Activated T-helper 2 cell treated with anti-CD3 and anti-CD28 coated beads, Interferon-gamma antibody, Interleukin-2, Interleukin-4, amounts not matched to agents 10 μg/mL and 5 μg/mL and 100 μg/mL, durations not matched to agents 14 hours and 24 hours and 36 hours (primary cell): ENCODE results near the gene CDRT4. TPM values are rescaled to one million over a fixed set of nuclear protein-coding genes. Genes with fewer than 3 reads are reported as not detected.
A peak's percentile ranks its signal among the peaks of the same experiment; 100 is the strongest.

Source experiments
- DNase-seq: peaks from one replicate; pipeline ENCODE4 v3.0.0; 2021; ENCODE audit warnings: low spot score
- H3K27ac Mint-ChIP-seq: one replicate; pipeline ENCODE4 v1.8.0; 2021; ENCODE audit warnings: mixed read lengths
- H3K27me3 Mint-ChIP-seq: one replicate; pipeline ENCODE4 v1.8.0; 2021; ENCODE audit warnings: low read depth, mixed read lengths
- H3K36me3 Mint-ChIP-seq: one replicate; pipeline ENCODE4 v1.8.0; 2021; ENCODE audit warnings: low read depth, mixed read lengths
- H3K4me1 Mint-ChIP-seq: one replicate; pipeline ENCODE4 v1.8.0; 2021; ENCODE audit warnings: low read depth, mixed read lengths
- H3K4me3 Mint-ChIP-seq: one replicate; pipeline ENCODE4 v1.8.0; 2021; ENCODE audit warnings: low read depth, mild to moderate bottlenecking, moderate library complexity, mixed read lengths
- H3K9me3 Mint-ChIP-seq: one replicate; pipeline ENCODE4 v1.8.0; 2021; ENCODE audit warnings: mixed read lengths
- intact Hi-C: fragments of 100-400 bp; cut with micrococcal nuclease; formaldehyde crosslinking; loops from one replicate; pipeline ENCODE4 v1.15.1; 2023
- total RNA-seq: library from RNA; stranded (reverse); gene quantifications from 2 replicates; pipeline ENCODE4 v1.2.3, GENCODE V29; 2022

Gene CDRT4
- total RNA-seq, 1 donor from 2014 or later = 8.0 TPM

DNA sequence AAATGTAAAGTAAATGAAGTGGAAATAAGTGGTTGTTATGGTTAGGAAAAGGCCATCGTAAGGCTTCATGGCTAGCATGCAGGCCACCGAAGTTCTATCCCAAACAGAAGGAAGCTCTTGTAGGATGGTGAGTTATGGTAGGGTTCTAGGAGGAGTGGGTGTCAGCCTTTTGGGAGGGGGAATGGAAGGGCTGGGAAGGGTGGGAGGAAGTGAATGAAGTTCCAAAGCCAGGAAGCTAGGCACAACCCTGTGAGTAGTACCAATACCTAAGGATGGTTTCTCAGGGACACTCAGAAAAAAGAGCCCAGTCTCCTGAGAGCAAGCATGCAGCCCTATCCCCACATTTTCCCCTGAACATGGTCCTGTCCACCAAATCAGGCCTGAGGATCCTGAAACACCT, 36.3 kb upstream of the CDRT4 start:
- Mint-ChIP-seq H3K27me3 (no peaks in the 10 kb centered on the region), H3K36me3 (peaks cover 22% of the 10 kb centered on the region), H3K4me1 (peaks cover 6% of the 10 kb centered on the region), H3K27ac (no peak overlapping the region), H3K9me3 (no peaks in the 10 kb centered on the region), H3K4me3 (no peak overlapping the region)
- intact Hi-C loops = no loop called here
- DNase-seq = no peak

DNA sequence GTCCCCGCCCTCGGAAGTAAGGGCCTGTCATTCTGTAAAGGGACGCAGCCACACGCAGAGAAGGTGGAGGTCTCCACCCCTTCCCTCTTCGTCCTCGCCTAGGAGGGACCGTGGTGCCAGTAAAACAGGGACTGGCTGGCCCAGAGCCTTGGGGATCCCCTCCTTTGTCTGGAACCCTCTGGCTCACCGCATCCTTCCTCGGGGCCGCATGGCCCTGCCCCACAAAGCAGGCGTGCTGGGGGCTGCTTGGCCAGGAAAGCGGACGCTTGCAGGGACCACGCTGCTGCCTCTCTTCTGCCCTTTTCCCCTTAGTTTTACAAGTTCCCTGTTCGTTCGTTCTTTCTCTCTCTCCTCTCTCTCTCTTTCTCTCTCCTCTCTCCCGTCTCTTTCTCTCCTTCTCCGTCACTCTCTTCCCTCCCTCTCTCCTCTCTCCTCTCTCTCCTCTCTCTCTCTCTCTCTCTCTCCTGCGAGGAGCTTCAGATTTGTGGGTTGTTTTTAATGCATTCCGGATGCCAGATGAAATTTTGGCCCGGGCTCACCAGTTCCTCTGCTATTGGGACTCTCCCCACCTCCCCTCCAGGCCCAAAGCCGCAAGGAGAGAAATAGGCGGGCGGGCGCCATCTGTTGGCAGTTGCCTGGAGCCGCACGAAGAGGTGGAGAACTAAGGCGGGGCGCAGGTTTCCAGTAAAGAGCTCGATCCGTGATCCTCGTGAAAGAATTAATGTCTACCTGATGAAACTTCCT, 35.1 kb upstream of the CDRT4 start:
- no peaks in the 10 kb centered on the region for H3K27me3 Mint-ChIP-seq
- no peaks in the 10 kb centered on the region for H3K9me3 Mint-ChIP-seq
- peaks cover 6% of the 10 kb centered on the region for H3K4me1 Mint-ChIP-seq
- peak; percentile 55 for DNase-seq
- no peak overlapping the region for H3K27ac Mint-ChIP-seq
- H3K4me3 Mint-ChIP-seq = no peak overlapping the region
- intact Hi-C loops = loop anchor here (1.0 kb wide), 1 partner anchor 245 kb away; no protein-coding TSS in a partner anchor
- H3K36me3 Mint-ChIP-seq = peaks cover 22% of the 10 kb centered on the region

DNA sequence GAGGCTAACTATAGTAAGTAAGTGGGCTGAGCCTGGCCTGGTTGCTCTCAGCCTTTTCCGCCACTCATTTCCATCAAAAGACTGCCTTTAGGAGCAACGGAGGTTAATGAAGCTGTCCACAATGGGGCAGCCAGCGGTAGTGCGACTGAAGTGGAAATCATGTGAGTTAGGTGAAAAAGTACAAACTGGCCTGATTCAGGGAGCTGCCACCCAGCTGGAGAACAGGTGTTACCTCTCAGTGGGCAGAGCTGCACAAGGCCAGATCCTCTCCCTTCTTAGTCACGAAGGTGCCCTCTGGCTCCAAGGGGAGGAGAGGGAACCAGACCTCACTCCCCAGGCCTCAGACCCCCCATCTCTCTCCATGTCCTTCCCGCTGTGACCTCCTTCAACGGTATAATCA, 34.4 kb upstream of the CDRT4 start:
- no peak overlapping the region for H3K27ac Mint-ChIP-seq
- no peaks in the 10 kb centered on the region for H3K9me3 Mint-ChIP-seq
- intact Hi-C loops = loop anchor here (1.0 kb wide), 1 partner anchor 244 kb away; no protein-coding TSS in a partner anchor
- no peak for DNase-seq
- H3K4me1 Mint-ChIP-seq = peaks cover 6% of the 10 kb centered on the region
- no peaks in the 10 kb centered on the region for H3K27me3 Mint-ChIP-seq
- no peak overlapping the region for H3K4me3 Mint-ChIP-seq
- peaks cover 23% of the 10 kb centered on the region for H3K36me3 Mint-ChIP-seq

DNA sequence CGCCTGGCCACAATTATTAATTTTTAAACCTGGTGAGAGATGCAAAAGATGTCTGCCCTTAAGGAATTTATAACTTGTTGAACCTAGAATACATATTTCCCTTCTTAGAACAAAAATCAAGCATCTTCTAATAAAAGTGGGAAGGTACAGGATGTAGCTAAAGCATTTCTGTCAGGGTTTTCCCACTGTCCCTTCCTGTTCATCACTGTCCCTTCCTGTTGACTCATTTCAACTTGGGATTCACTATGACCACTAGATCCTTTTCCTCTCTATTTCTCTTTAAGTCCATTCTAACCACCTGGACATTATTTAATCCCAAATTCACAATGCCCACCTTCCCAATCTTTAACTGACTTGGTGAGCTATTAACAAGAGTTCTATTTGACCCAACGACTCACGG, 33.9 kb upstream of the CDRT4 start:
- Mint-ChIP-seq H3K27me3 (no peaks in the 10 kb centered on the region), H3K4me3 (no peak overlapping the region), H3K36me3 (peaks cover 21% of the 10 kb centered on the region), H3K9me3 (no peaks in the 10 kb centered on the region), H3K27ac (no peak overlapping the region), H3K4me1 (peaks cover 6% of the 10 kb centered on the region)
- no peak for DNase-seq
- intact Hi-C loops = no loop called here

DNA sequence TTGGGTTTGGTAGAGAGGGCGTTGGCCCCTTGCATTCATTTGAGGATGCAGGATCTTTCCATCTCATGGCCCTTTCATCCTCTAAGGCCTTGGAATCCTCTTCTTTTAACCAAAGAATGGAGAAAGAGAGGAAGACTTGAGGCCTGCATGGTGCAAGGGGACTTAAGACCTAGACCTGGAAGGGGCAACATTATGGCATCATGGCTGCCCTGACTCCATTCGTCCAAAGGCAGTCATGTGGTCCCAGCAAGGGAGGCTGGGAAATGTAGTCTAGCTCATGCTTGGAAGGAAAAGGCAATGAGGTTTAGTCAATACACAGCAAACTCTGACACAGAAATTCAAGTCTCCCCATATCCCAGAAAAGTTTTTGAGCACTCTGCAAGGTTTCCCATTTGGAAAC, 30.7 kb upstream of the CDRT4 start:
- no peak for DNase-seq
- intact Hi-C loops = no loop called here
- no peak overlapping the region for H3K27ac Mint-ChIP-seq

DNA sequence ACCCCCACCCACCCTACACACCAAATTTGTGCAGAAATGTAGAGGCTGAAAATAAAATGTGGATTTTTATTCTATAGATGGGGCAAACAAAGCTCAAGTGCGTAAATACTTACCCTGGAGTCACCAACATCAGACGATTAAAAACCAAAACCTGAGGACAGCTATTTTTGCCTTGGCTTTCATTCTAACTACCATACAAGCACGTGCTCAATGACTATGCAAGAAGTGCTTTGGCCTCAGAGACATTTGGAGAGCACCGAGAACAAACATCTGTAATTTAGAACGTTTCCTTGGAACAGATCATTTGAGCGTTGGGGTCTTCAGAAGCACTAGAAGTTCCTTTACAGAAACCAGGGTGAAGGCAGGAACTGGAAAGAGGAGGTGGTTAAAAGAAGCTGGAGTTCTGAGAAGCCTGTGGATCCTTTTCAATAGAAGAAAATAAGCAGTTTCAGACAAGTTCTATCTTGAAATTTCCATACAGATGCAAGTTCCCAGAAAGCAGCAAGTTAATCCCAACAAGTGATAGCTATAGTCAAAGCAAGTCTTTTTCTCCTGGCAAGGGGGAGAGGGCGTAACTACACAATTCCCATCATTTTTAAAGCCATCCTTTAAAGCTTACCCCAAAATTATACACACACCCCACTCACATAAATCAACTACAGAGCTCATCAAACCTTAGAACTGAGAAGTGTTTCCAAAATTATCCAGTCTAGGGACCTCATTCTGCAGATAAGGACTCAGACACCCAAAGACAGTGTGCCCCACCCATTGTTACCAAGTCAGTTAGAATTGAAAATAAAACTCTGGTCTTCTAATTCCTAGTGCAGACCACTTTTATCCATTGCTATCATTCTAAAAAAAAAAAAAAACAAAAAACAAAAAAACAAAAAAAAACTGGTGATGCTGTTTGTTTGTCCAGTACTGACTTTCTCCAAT, 29.6 kb upstream of the CDRT4 start:
- intact Hi-C loops = no loop called here
- peaks cover 16% of the 10 kb centered on the region for H3K36me3 Mint-ChIP-seq
- H3K4me1 Mint-ChIP-seq = no peaks in the 10 kb centered on the region
- H3K27ac Mint-ChIP-seq = no peak overlapping the region
- H3K4me3 Mint-ChIP-seq = no peak overlapping the region
- no peaks in the 10 kb centered on the region for H3K27me3 Mint-ChIP-seq
- DNase-seq = no peak
- no peaks in the 10 kb centered on the region for H3K9me3 Mint-ChIP-seq

More for the DNA sequence above, 30.7 kb upstream of the CDRT4 start:
- Mint-ChIP-seq H3K27me3 (no peaks in the 10 kb centered on the region), H3K36me3 (peaks cover 21% of the 10 kb centered on the region), H3K9me3 (no peaks in the 10 kb centered on the region), H3K4me1 (peaks cover 6% of the 10 kb centered on the region), H3K4me3 (no peak overlapping the region)

DNA sequence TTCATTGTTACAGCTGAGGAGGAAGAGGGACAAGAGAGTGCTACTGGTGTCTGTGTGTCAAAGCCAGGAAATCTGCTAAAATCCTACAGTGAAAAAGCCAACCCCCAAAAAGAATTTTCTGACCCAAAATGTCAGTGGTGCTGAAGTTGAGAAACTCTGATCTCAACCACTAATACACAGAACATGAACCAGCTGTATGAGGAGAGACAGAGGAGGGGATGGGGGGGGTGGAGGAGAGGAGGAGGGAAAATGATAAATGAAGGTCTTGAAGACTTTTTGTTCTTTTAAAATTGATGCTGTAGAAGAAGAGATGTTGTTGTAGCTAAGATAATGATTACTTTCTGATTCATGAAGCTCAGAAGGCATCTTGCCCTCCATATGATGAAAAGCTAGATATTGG, 27.4 kb upstream of the CDRT4 start:
- no peaks in the 10 kb centered on the region for H3K27me3 Mint-ChIP-seq
- peak overlapping the region; percentile 20 for H3K27ac Mint-ChIP-seq
- H3K4me1 Mint-ChIP-seq = peaks cover 16% of the 10 kb centered on the region
- H3K36me3 Mint-ChIP-seq = peaks cover 10% of the 10 kb centered on the region
- no peak for DNase-seq
- no peaks in the 10 kb centered on the region for H3K9me3 Mint-ChIP-seq
- H3K4me3 Mint-ChIP-seq = no peak overlapping the region
- intact Hi-C loops = no loop called here

DNA sequence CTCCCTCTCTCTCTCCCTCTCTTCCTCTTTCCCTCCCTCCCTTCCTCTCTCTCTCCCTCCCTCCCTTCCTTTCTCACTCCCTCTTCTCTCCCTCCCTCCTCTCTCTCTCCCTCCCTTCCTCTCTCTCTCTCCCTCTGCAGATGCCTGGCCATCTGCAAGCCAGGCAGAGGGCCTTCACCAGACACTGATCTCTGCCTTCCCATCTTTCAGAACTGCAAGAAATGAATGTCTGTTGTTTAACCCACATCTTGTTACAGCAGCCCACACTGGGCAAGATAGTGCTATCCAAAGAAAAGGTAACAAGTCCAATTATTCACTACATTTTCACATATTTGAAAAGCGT, 26.2 kb upstream of the CDRT4 start:
- peaks cover 16% of the 10 kb centered on the region for H3K4me1 Mint-ChIP-seq
- DNase-seq = no peak
- no peaks in the 10 kb centered on the region for H3K9me3 Mint-ChIP-seq
- no peak overlapping the region for H3K27ac Mint-ChIP-seq
- no peaks in the 10 kb centered on the region for H3K27me3 Mint-ChIP-seq
- intact Hi-C loops = no loop called here
- H3K4me3 Mint-ChIP-seq = no peak overlapping the region
- peaks cover 10% of the 10 kb centered on the region for H3K36me3 Mint-ChIP-seq

DNA sequence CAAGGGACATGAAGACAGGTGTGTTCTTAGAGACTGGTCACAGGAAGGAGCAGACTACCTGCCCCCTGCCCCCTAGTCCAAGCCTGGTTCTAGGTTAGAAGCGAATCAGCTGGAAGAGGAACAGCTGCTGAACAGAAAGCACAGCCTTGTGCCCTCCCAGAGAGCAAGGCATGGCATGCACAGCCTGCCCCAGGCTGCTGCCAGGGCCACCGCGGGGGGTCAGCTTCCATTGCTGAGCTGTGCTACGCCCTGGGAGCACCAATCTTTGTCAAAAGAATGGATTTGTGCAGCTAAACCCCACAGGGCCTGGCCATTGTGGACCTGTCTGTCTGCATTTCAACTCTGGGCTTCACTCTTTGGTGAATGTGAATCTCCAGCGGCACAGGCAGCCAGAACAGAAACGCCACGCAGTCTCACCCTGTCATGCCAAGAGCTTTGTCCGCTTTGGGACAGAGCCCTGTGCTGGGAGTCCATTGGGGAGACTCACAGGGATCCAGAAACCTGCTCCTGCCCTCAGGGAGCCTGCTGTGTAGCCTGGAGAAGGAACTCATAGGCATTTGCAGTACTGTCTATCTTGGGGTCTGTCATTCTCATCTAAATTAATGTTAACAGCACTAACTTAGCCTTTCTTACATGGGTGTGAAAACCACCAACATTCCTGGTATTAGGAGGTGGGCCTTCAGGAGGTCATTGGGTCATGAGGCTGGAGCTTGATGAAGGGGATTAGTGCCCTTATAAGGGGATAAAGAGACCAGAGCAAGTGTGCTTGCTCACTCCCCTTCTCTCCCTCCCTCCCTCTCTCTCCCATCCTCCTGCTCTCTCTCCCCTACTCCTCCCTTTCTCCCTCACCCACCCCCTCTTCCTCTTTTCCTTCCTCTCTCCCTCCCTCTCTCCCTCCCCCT, 25.6 kb upstream of the CDRT4 start:
- Mint-ChIP-seq H3K27ac (no peak overlapping the region), H3K4me1 (peaks cover 16% of the 10 kb centered on the region), H3K9me3 (no peaks in the 10 kb centered on the region), H3K36me3 (peaks cover 13% of the 10 kb centered on the region), H3K4me3 (no peak overlapping the region), H3K27me3 (no peaks in the 10 kb centered on the region)
- DNase-seq = no peak
- intact Hi-C loops = no loop called here

DNA sequence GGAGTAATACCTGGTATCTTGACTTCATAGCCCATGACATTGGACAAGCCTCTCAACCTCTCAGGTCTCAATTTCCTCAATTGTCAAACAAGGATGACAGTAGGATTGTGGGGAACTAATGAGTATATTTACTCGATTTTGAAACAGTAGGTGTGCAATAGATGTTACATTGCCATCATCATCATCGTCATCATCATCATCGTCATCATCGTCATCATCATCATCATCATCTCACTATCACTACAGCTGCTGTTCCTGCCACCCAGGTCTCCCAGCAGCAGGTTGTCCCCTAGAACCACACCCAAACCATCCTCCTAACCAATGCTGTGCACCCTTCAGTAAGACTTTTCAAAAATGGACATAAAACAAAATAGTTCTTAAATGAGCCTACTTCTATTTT, 24.8 kb upstream of the CDRT4 start:
- no peak overlapping the region for H3K27ac Mint-ChIP-seq
- H3K27me3 Mint-ChIP-seq = no peaks in the 10 kb centered on the region
- H3K9me3 Mint-ChIP-seq = no peaks in the 10 kb centered on the region
- H3K4me3 Mint-ChIP-seq = no peak overlapping the region
- DNase-seq = no peak
- intact Hi-C loops = no loop called here
- peaks cover 13% of the 10 kb centered on the region for H3K36me3 Mint-ChIP-seq
- H3K4me1 Mint-ChIP-seq = peaks cover 16% of the 10 kb centered on the region

DNA sequence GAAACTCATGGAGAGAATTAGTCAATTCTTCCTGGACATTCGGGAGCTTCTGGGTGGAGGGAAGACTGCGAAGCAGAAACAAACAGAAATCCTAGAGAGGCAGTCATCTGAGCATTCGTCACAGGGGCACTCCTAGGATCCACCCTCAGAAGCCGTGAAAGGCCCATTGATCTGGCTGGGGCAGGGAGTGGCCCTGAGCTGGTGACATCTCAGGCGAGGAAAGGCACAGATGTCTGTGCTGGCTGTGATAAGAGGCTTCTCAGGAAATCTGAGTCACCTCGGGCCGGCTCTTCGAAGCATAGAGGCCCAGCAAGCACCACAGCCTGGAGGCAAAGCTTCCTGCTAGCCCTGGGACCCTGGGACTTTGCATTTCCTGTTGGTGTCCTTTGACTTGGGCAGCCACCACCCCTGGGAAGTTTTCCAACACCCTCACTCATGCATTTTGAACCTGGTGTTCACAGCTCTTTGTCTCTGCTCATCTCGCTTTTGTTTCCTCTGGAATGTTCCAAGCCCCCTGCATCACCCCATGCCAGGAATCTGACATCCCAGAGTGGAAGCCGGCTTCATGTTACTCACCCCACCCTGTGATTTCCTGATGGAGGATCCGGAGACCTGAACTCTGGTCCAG, 23.3 kb upstream of the CDRT4 start:
- H3K4me1 Mint-ChIP-seq = peaks cover 16% of the 10 kb centered on the region

DNA sequence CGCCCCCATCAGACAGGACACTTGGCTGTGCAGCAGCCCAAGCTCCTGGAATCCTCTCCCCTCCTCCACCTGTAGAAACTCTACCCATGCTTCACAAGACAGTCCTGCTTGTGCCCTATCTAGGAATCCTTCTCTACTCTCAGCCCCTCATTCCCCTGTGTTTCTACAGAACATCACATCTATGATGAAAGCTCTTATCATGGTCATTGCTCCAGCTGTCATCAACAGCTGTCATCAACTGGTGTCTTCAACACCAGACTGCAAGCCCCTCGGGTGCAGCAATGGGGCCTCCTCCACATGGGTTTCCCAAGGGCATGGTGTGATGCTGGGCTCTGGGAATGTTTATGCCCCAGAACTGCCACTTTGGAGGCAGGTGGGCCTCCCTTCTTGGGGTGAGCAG, 21.1 kb upstream of the CDRT4 start:
- no peak for DNase-seq
- Mint-ChIP-seq H3K9me3 (no peaks in the 10 kb centered on the region), H3K27me3 (no peaks in the 10 kb centered on the region), H3K4me1 (peaks cover 16% of the 10 kb centered on the region), H3K36me3 (peaks cover 9% of the 10 kb centered on the region), H3K4me3 (no peak overlapping the region), H3K27ac (no peak overlapping the region)
- intact Hi-C loops = no loop called here

More for the DNA sequence above, 23.3 kb upstream of the CDRT4 start:
- DNase-seq = peak; percentile 14
- intact Hi-C loops = no loop called here
- Mint-ChIP-seq H3K27me3 (no peaks in the 10 kb centered on the region), H3K4me3 (no peak overlapping the region), H3K27ac (peak overlapping the region; percentile 86), H3K9me3 (no peaks in the 10 kb centered on the region), H3K36me3 (peaks cover 9% of the 10 kb centered on the region)
